Omental fat pad (tissue), 4 donors: Measurements from ENCODE around the gene PLAGL2. TPM values are rescaled to one million over a fixed set of nuclear protein-coding genes. Genes with fewer than 3 reads are reported as not detected.

Experiments used
- ATAC-seq: fragments of 150-250 bp; one replicate; pipeline ENCODE4 v1.9.1; 2016; ENCODE audit warnings: mild to moderate bottlenecking, moderate library complexity; ENCODE audit not compliant: low FRiP score
- DNase-seq: peaks from one replicate; pipeline ENCODE4 v3.0.0-alpha.2; 2019; ENCODE audit warnings: low spot score
- total RNA-seq, 4 donors: library from RNA; depleted of rRNA; stranded (reverse); fragments of >200 nt; gene quantifications; one replicate each; pipeline ENCODE4 v1.1.0, GENCODE V29; 2016
- TF ChIP-seq, protein P1 (sequence below), 3 donors: fragments of 450-650 bp; IDR thresholded peaks; one replicate each; pipeline ENCODE4 v1.5.1; 2016 to 2017; ENCODE audit warnings: antibody characterized with exemption in 3 of 3, mild to moderate bottlenecking in 3 of 3, moderate library complexity in 2 of 3

PLAGL2 gene
- total RNA-seq, 4 donors from 2014 or later = 4.1 to 12.5 (median 8.1) TPM

- no peak for DNase-seq
- TF ChIP-seq, protein P1, sequence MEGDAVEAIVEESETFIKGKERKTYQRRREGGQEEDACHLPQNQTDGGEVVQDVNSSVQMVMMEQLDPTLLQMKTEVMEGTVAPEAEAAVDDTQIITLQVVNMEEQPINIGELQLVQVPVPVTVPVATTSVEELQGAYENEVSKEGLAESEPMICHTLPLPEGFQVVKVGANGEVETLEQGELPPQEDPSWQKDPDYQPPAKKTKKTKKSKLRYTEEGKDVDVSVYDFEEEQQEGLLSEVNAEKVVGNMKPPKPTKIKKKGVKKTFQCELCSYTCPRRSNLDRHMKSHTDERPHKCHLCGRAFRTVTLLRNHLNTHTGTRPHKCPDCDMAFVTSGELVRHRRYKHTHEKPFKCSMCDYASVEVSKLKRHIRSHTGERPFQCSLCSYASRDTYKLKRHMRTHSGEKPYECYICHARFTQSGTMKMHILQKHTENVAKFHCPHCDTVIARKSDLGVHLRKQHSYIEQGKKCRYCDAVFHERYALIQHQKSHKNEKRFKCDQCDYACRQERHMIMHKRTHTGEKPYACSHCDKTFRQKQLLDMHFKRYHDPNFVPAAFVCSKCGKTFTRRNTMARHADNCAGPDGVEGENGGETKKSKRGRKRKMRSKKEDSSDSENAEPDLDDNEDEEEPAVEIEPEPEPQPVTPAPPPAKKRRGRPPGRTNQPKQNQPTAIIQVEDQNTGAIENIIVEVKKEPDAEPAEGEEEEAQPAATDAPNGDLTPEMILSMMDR (IDR thresholded peaks at IDR 0.05) = no peak
- ATAC-seq = peak; percentile 49
Observed at GRCh38 chr20:32164984-32165735, 42.4 kb downstream of the PLAGL2 start.

DNA sequence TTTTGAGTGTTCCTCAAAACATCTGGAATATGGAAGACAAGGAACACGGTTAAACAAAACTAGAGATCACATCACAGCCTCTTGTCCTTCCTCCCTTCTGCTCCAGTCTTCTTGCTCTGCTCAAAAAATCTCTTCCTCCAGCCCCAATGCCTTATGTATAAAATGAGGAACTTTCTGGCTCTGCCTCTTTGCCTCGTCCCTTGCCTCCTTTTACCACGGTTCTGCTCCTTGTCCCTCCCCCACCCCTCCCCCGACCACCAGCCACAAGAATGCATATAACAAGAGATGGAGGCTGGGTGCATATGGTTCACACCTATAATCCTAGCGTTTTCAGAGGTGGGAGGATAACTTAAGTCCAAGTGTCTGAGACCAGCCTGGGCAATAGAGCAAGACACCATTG lies 43.6 kb downstream of the PLAGL2 start:
- TF ChIP-seq, protein P1 (IDR thresholded peaks at IDR 0.05) = no peak
- DNase-seq = no peak
- ATAC-seq = no peak

GRCh38 chr20:32162351-32162750 lies 45.2 kb downstream of the PLAGL2 start:
- no peak for DNase-seq
- ATAC-seq = no peak
- TF ChIP-seq, protein P1 (IDR thresholded peaks at IDR 0.05) = no peak

- no peak for ATAC-seq
- DNase-seq = no peak
Observed at GRCh38 chr20:32160341-32160740, 47.2 kb downstream of the PLAGL2 start.

DNA sequence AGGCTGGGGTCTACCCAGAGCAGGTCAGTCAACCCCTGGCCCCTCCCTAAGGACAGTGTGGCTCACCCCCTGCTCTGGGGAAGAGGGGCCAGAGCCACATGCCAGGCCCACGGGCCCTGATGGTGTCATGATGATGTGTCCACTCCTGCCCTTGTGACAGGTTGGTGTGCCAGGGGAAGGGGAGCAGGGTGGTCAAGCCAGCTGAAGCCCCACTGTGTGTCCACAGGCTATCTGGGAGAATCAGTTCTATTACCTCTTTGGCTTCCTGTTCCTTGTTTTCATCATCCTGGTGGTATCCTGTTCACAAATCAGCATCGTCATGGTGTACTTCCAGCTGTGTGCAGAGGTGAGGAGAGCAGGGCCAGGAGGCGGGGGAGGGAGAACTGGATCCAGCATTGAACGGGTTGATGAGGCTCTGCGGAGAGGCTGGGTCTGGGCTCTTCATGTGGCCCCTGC lies 47.7 kb downstream of the PLAGL2 start:
- ATAC-seq (no peak), DNase-seq (no peak)
- TF ChIP-seq, protein P1 (IDR thresholded peaks at IDR 0.05) = no peak

More at GRCh38 chr20:32160341-32160740, 47.2 kb downstream of the PLAGL2 start:
- TF ChIP-seq, protein P1 (IDR thresholded peaks at IDR 0.05) = no peak

- ATAC-seq (no peak), DNase-seq (no peak)
- TF ChIP-seq, protein P1 (IDR thresholded peaks at IDR 0.05) = no peak
Observed at GRCh38 chr20:32158943-32159660, 48.4 kb downstream of the PLAGL2 start.
